GF-D8 (cell line): Measurements from ENCODE around the gene NKX2-1.
"Not testable (repeated sequence)": the region's sequence is repeated elsewhere in the genome, so short reads cannot be mapped to it uniquely, and the experiment has no call there.

Source experiments
- DNase-seq: peaks from one replicate; lab custom pipeline; 2025; lab: John Stamatoyannopoulos, UW

Gene NKX2-1

GRCh38 chr14:36519431-36520321, at the start of gene NKX2-1:
TSS of gene NKX2-1 (minus strand) at chr14:36520232. CDS start at chr14:36520129, 103 bp downstream.
- DNase-seq, result no peak

DNA sequence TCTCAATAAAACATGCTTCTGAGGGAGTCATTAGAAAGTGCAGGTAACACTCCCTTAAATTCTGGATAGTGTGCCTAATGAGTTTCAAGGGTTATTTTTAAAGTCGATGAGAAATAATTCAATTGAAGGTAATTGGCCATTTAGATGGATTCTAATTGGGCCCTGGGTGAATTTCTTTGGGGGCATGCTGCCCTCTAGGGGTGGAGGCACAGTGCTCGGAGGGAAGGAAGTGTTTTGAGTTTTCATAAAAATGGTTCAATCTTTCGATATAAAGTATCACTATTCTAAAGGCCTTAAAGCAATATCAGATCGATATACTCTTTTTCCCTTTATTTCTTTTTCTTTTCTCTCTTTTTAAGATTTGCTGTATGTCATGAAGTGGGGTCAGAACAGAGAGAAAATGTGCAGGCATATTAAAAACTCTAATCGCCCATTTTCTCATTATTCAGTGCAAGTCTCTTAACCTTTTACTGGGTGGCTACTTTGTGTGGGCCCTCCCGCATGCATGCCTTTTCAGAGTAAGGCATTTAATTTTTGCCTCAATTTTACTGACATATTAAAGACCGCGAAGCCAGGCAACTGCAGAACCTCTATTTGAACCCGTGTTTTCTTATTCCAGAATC, 36.9 kb upstream of the NKX2-1 start:
- no peak for DNase-seq

- DNase-seq, result no peak
These were observed 36.1 kb upstream of the NKX2-1 start for GRCh38 chr14:36555998-36556743.

DNA sequence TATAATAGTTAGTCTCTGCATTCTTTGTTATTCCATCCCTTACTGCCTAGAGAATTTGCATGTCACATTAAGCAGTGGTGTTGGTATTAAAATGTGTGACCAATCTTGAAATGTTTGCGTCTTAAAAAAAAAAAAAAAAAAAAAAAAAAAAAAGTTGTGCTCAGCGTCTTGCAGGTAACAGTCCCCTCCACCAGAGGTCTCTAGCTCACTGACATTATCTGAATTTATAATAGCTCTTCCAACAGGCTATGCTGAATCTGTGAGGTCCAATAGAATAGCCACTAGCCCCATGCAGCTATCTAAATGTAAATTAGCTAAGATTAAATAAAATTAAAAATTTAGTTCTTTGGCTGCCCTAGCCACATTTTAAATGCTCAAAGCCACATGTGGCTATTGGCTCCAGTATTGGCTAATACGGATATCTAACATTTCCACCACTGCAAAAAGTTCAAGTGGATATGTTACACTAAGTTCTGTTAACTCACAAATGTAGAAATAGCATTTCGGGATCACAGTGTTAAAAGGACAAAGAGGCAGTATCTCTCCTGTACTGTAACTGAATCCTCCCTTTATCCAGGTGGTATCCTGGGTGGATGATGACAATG, 33.7 kb upstream of the NKX2-1 start:
- DNase-seq, result no peak

- no peak for DNase-seq
These were observed 30.9 kb upstream of the NKX2-1 start for GRCh38 chr14:36550899-36551298.

GRCh38 chr14:36544280-36544679, 24.2 kb upstream of the NKX2-1 start:
- DNase-seq, result not testable (repeated sequence)

- no peak for DNase-seq
These were observed 18.0 kb upstream of the NKX2-1 start for GRCh38 chr14:36538051-36538450.

DNA sequence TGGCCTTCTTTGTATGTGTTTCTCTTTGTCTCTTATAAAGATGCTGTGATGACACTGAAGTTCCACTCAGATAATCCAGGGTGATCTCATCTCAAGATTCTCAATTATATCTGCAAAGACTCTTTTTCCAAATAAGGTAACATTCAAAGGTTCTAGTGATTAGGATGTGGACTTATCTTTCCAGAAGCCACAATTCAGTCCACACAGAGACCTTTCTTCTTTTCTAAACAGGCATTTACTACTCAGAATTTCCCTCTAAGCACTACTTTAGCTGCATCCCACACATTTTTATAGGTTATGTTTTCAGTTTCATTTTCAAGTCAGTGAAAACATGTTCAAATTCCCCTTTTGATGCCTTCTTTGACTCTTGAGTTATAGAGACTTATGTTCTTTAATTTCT, 9.0 kb upstream of the NKX2-1 start:
- no peak for DNase-seq

GRCh38 chr14:36525746-36526099, 5.7 kb upstream of the NKX2-1 start:
- no peak for DNase-seq

GRCh38 chr14:36524874-36525745, 5.1 kb upstream of the NKX2-1 start:
- no peak for DNase-seq

DNA sequence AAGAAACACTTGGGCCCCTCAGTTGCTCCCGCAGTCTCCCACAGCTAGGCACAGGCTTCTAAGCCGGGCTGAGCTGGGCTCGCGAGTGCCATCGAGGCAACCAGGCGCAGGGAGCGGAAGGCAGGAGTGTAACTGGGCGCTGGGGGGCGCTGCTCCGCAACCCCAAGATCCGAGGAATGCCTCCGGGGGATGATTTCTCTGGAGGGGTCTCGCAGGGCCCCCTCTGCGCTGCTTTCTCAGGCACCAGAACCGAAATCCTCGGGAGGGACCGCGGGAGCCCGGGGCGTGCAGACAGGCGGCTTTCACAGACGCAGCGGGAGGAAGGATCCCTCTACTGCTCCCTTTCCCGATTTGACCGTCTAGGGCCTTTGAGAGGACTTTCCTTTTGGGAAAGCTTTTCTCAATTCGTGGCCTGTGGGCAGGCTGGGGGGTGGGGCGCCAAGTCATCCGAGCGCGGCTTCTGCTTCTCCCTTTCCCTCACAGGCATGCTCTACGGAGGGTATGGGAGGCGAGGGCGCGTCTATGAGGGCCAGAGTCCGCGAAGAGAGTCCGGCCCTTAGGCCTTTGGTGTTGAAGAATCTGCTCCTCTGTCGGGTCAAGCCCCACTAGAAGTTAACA, 4.3 kb upstream of the NKX2-1 start:
- DNase-seq, result no peak

- no peak for DNase-seq
These were observed 3.1 kb upstream of the NKX2-1 start for GRCh38 chr14:36522972-36523715.

DNA sequence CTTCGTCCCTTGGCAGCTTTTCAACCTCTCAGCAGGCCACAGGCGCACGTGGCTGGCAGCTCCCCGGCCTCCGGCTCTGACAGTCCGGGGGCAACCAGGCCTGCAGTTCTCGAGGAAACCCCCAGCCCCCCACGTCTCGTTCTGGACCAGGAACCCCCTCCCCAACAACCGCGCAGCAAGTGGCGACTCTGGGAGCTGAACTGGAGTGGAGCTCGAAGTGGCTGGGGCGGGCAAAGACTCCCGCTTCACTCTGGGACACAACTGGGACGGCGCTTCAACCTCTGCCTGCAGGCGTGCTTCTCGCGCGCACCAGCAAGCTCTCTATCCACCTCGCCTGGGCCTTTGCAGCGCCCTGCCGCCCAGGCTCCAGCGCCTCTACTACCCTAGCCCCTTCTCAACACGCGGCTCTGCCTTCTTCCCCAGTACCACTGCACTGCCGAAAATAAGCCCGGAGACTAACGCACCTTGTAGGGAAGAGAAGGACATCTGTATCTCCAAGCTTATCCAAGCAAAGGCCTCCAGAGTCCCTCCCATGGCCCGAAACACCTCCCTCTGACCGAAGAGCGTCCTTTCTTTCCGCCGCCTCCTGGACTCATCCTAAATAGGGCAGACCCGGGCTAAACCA, 2.4 kb upstream of the NKX2-1 start:
- DNase-seq, result no peak

DNA sequence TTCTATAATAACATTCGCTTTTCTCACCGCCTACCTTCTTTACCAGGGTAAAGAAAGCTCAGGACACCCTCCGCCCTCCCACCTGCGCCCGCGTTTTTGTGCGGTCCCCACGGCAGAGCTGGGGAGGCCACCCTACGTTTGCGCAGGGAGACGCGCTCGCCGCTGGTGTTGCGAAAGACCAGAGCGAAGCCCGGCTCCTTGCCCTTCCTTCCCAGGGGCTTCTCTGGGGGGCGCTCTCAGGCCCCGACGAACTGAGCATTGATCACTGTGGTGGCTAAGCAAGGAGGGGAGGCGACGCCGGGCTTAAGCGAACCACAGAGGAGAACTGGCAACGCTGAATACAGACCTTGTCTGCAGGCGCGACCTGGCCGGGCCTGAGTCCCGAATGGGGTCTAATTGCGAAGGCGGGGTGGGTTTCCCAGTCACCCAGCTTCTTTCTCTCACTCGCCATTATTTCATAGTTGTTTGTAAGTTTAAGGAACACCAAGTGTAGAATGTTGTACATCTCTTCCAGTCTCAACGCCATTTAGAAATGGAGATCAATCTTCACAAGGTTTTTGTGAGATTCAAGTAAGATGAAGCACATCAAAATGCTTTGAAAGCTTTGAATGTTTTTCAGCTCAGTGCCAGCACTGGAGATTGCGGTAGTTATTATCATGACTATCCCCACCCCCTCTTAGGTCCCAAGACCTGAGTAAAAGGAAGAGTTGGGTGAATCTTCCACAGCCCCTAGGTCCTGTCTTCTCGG, 1.7 kb upstream of the NKX2-1 start:
- DNase-seq, result no peak

DNA sequence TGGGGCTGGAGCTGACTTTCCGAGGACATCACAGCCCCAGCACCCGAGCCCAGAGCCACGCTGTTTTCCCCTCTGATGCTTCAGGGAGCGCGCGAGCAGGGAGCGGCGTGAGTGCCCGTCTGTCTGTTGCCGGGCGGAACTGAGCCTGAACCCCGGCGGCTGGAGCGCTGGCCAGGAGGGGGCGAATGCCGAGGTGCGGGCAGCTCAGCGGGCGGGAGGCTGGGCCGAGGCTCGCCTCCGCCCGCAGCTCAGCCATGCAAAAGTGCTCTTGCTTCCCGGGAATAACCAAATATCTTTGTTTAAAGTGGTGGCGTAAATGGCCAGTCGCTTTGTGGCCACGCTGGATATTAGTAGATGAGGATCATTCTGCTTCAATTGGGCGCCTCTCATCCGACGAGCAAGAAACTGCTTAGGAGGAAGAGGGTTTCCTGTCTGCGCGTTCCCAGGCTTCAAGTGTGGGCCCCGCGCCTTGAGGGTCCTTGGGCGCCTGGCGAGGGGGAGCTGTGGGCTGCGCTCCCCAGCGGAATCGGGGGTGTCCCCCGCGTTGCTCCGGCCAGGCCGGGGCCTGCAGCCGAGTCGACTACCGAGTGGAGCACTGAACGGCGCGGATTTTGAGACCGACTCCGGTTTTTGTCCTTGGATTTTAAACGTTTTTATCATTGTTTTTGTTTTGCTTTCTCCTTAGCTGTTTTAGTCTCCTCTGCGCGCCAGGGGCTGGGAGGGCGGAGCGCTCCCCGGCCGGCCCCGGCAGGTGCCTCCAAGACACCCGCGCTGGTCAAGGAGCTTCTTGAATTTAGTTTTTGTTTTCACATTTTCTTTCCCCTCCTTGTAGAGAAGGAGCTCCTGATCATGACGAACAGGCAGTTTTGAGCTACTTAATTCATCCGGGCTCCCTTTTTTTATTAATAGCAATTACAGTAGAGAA, 831 bp upstream of the NKX2-1 start:
- DNase-seq, result no peak

DNA sequence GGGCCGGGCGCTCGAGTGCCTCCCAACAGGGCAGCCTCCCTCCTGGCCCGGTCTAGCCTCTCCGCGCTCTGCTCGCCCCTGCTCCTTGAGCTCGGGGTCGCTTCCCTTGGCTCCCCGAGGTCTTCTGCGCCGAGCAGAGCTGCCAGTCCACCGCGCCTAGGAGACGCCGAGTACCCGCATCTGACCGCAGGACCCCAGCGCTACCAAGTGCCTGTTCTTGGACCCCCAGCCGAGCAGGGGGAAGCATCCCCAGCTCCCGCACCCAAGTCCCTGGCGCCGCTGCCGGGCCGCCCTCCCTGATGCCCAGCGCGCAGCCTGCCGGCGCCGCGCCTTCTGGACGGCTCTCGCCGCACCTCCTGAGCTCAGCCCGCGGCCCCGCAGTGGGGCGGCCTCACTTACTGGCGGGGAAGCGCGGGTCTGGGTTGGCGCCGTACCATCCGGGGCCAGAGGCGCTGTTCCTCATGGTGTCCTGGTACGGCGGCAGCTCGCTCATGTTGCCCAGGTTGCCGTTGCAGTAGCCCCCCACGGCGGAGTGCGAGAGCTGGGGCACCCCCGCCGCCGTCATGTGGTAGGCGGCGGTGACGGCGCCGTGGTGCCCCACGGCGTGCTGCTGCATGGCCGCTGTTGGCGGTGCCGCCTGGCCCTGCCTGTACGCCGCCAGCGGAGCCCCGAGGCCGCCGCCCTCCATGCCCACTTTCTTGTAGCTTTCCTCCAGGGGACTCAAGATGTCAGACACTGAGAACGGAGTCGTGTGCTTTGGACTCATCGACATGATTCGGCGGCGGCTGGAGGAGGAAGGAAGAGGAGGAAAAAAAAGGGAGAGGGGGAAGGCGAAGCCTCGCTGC, 1.2 kb downstream of the NKX2-1 start:
- DNase-seq, result no peak

- no peak for DNase-seq
These were observed 1.9 kb downstream of the NKX2-1 start for GRCh38 chr14:36518031-36518585.
